Measurements from ENCODE around the gene RPL5. TPM values are rescaled to one million over a fixed set of nuclear protein-coding genes. Genes with fewer than 3 reads are reported as not detected.
"Not testable (repeated sequence)": the region's sequence is repeated elsewhere in the genome, so short reads cannot be mapped to it uniquely, and the experiment has no call there.

RPL5 gene
- 552 TPM for total RNA-seq
- long read RNA-seq, transcript RPL5-208 (8 exons, 1,085 nt): major isoform, 199 of 222 reads
- long read RNA-seq, partial matches to known transcripts: 6 of 222 reads
- long read RNA-seq, other reads (novel, unspliced or antisense): 9 of 222 reads

- peak within 1 kb of the TSS; percentile 88 for H3K27ac ChIP-seq (replicated peaks)
These were observed at the start of gene RPL5 for GRCh38 chr1:92831762-92832536. Gene RPL5 (plus strand): TSS chr1:92832040. CDS start chr1:92832115, 75 bp downstream.

GRCh38 chr1:92783550-92783949 lies 48.3 kb upstream of the RPL5 start:
- Histone ChIP-seq H3K4me3 (peak overlapping the region; percentile 91), H3K27ac (replicated peaks) (peak overlapping the region; percentile 100), H3K4me1 (peaks cover 60% of the 10 kb centered on the region)
- TF ChIP-seq CTCF (IDR thresholded peaks at IDR 0.05; ENCODE audit: borderline replicate concordance): peak; percentile 46
- H3K9me3 ChIP-seq (replicated peaks); H3K36me3 ChIP-seq; DNase-seq; intact Hi-C loops (cut with micrococcal nuclease); H3K27me3 ChIP-seq (ENCODE audit: low read depth): not testable (repeated sequence)

More at GRCh38 chr1:92831762-92832536, at the start of gene RPL5:
- intact Hi-C loops (cut with micrococcal nuclease): no loop called here
- Histone ChIP-seq H3K9me3 (replicated peaks) (no peaks in the 10 kb centered on the region), H3K36me3 (peaks cover 36% of the 10 kb centered on the region), H3K4me1 (peaks cover 54% of the 10 kb centered on the region), H3K4me3 (peak within 1 kb of the TSS; percentile 96), H3K27me3 (ENCODE audit: low read depth) (no peaks in the 10 kb centered on the region)
- peak; percentile 94 for TF ChIP-seq CTCF (IDR thresholded peaks at IDR 0.05; ENCODE audit: borderline replicate concordance)
- DNase-seq: peak; percentile 97

- TF ChIP-seq CTCF (IDR thresholded peaks at IDR 0.05; ENCODE audit: borderline replicate concordance): no peak
- Histone ChIP-seq H3K4me3 (peak overlapping the region; percentile 91), H3K27me3 (ENCODE audit: low read depth) (no peaks in the 10 kb centered on the region), H3K36me3 (no peaks in the 10 kb centered on the region), H3K9me3 (replicated peaks) (no peaks in the 10 kb centered on the region), H3K27ac (replicated peaks) (peak overlapping the region; percentile 100), H3K4me1 (peaks cover 54% of the 10 kb centered on the region)
- intact Hi-C loops (cut with micrococcal nuclease): no loop called here
- no peak for DNase-seq
These were observed 47.7 kb upstream of the RPL5 start for GRCh38 chr1:92784021-92784638.

- H3K27me3 ChIP-seq (ENCODE audit: low read depth): no peaks in the 10 kb centered on the region
- H3K36me3 ChIP-seq: no peaks in the 10 kb centered on the region
- H3K9me3 ChIP-seq (replicated peaks): no peaks in the 10 kb centered on the region
- peaks cover 49% of the 10 kb centered on the region for H3K4me1 ChIP-seq
- H3K27ac ChIP-seq (replicated peaks): peak within 1 kb of the TSS; percentile 100
- no peak for TF ChIP-seq CTCF (IDR thresholded peaks at IDR 0.05; ENCODE audit: borderline replicate concordance)
- DNase-seq: peak; percentile 95
- H3K4me3 ChIP-seq: peak within 1 kb of the TSS; percentile 91
- intact Hi-C loops (cut with micrococcal nuclease): no loop called here
These were observed 47.0 kb upstream of the RPL5 start, which contains the start of gene EVI5 for GRCh38 chr1:92784639-92785500. Gene EVI5 (minus strand): TSS chr1:92785108. CDS start chr1:92736546, 48,562 bp downstream.

All from left ventricle myocardium inferior (tissue), 1 donor.